Suppressor macrophage (primary cell): ENCODE results near the gene SDK2.
A peak's percentile ranks its signal among the peaks of the same experiment; 100 is the strongest.

Experiments
- DNase-seq, 4 experiments: peaks; one replicate each; pipeline ENCODE4 v3.0.0-alpha.2; 2020 to 2022

The SDK2 gene

GRCh38 chr17:73605444-73605843 is 38.8 kb downstream of the SDK2 start:
- no peak for DNase-seq

GRCh38 chr17:73604476-73604875 is 39.8 kb downstream of the SDK2 start:
- no peak for DNase-seq

- no peak for DNase-seq
Observed at GRCh38 chr17:73603971-73604370, 40.3 kb downstream of the SDK2 start.

- no peak for DNase-seq
Observed at GRCh38 chr17:73600103-73600871, 44.0 kb downstream of the SDK2 start.

GRCh38 chr17:73599599-73599998 is 44.6 kb downstream of the SDK2 start:
- no peak for DNase-seq

GRCh38 chr17:73598212-73598611 is 46.0 kb downstream of the SDK2 start:
- no peak for DNase-seq

GRCh38 chr17:73595931-73596330 is 48.3 kb downstream of the SDK2 start:
- DNase-seq = no peak

GRCh38 chr17:73595479-73595878 is 48.8 kb downstream of the SDK2 start:
- DNase-seq = peak in 3 of 4 experiments; percentile 4 to 48 (median 21)

GRCh38 chr17:73595068-73595467 is 49.2 kb downstream of the SDK2 start:
- no peak for DNase-seq

GRCh38 chr17:73594598-73594997 is 49.6 kb downstream of the SDK2 start:
- no peak for DNase-seq

GRCh38 chr17:73594025-73594424 is 50.2 kb downstream of the SDK2 start:
- no peak for DNase-seq

- DNase-seq = no peak
Observed at GRCh38 chr17:73593249-73593965, 50.8 kb downstream of the SDK2 start.

GRCh38 chr17:73592501-73592961 is 51.7 kb downstream of the SDK2 start:
- peak; percentile 15 to 52 (median 20) for DNase-seq

- DNase-seq = peak in 1 of 4 experiments; percentile 9
Observed at GRCh38 chr17:73592079-73592415, 52.2 kb downstream of the SDK2 start.

GRCh38 chr17:73591296-73592078 is 52.8 kb downstream of the SDK2 start:
- DNase-seq = no peak

- DNase-seq = peak; percentile 38 to 60 (median 44)
Observed at GRCh38 chr17:73589363-73589980, 54.8 kb downstream of the SDK2 start.

- no peak for DNase-seq
Observed at GRCh38 chr17:73588891-73589290, 55.4 kb downstream of the SDK2 start.

- no peak for DNase-seq
Observed at GRCh38 chr17:73588301-73588846, 55.9 kb downstream of the SDK2 start.

- no peak for DNase-seq
Observed at GRCh38 chr17:73586921-73587602, 57.2 kb downstream of the SDK2 start.

GRCh38 chr17:73586275-73586832 is 57.9 kb downstream of the SDK2 start:
- no peak for DNase-seq

GRCh38 chr17:73585583-73585982 is 58.7 kb downstream of the SDK2 start:
- DNase-seq = no peak

GRCh38 chr17:73584987-73585386 is 59.3 kb downstream of the SDK2 start:
- no peak for DNase-seq
